WI38 (cell line): ENCODE data around the gene TMED9.

Experiments
- H3K4me3 ChIP-seq: 2 replicates; pipeline ENCODE4 v1.5.1; 2011; ENCODE audit warnings: low read depth, mild to moderate bottlenecking, control low read depth, low read length
- CTCF ChIP-seq: IDR thresholded peaks from 2 replicates; pipeline ENCODE4 v1.5.1; 2012; ENCODE audit warnings: low read depth, mild to moderate bottlenecking, control low read depth, low read length

Gene TMED9

DNA sequence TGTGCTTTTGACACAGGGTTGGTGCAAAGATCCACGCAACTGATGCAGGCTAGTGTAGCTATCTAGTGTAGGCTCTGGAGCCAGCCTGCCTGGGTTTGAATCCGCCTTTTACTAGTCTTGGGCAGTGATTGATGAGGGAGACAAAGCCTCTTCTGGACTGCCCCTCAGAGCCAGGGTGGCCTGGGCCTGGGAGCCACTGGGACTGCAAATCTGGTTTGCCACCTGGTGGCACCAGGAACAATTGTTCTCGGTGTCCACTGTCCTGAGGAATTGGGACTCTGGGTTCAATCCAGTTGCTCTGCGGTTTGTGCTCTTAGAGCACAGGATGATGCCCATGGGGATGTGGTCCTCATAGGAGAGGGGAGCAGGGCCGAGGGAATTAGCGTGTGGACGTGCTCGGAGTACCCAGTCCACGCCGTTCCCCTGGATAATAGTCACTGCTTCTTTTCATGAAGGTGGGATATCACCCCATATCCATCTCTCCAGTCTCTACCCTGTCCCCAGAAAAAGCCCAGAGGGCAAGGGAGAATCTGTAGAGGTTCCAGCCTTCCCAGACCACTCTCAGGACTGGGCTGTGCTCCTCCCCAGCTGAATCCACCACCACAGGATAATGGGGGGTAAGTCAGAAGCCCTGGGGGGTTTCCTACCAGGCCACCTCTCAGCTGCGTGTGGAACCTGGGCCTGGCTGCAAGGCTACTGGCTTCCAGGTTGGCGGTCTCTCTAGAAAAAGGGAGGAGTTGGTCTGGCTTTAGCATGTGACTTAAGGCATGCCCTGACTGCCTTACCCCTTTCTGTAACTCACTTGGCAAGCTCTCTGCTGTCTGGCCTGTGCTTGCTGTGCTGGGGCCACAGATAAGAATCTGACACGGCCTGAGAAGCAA, 9.8 kb downstream of the TMED9 start:
- TF ChIP-seq CTCF: no peak
- H3K4me3 ChIP-seq: no peak overlapping the region

DNA sequence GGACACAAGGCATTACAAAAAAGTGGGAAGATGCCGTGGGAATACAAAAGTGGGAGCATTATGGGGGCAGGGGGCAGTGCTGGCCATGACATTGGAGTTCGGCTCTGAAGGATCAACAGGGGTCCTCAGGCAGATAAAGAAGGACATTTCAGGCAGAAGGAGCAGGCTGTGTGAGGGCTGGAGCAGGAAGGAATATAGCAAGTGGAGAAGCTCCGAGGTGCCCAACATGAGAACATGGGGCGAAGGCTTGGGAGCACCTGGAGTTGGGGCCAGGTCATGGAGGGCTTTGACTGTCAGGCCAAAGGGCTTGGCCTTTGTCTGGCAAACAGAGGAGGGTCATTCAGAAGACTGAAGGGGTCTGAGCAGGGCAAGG, 10.4 kb downstream of the TMED9 start:
- TF ChIP-seq CTCF: no peak
- H3K4me3 ChIP-seq: no peak overlapping the region

DNA sequence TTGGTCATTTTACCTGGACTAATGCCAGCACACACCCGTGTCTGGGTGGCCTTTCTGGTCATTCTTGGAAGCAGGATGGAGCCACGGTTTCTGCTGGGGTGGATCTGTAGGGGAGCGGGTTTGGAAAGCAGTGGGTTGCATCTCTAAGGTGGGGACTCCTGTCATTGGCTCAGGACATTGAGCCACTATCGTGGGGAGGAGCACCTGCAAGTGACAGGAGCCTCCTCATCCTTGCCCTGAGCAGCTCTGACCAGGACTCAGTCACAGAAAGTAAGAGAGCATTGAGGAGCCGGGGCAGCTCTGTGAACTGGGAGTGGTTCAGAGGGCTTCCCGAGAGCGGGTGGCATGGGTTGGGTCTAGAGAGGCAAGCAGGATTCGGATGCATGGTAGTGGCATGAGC, 11.6 kb downstream of the TMED9 start:
- no peak overlapping the region for H3K4me3 ChIP-seq
- TF ChIP-seq CTCF: no peak

DNA sequence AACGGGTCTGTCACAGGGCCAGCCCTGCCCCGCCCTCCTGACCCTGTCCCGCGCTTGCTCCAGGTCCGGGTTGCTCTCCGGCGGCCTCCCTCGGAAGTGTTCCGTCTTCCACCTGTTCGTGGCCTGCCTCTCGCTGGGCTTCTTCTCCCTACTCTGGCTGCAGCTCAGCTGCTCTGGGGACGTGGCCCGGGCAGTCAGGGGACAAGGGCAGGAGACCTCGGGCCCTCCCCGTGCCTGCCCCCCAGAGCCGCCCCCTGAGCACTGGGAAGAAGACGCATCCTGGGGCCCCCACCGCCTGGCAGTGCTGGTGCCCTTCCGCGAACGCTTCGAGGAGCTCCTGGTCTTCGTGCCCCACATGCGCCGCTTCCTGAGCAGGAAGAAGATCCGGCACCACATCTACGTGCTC, 12.1 kb downstream of the TMED9 start:
- TF ChIP-seq CTCF: no peak
- no peak overlapping the region for H3K4me3 ChIP-seq

DNA sequence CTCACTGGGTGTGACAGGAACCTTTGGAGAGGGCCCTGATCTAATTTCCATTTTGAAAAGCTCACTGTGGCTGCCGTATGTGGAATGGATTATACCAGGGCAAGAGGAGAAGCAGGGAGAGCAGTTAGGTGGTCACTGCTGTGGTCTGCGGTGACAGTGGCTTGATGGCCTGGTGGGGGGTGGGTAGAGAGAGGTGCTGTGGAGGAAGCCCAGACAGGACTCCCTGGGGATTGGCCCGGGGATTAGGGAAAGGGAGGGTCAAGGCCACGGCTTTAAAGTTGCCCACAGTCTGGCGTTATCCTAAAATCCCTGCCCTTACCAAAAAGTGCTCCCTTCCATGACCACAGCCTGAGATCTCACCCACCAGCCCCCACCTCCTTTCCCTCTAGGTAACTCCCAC, 12.7 kb downstream of the TMED9 start:
- H3K4me3 ChIP-seq: no peak overlapping the region
- TF ChIP-seq CTCF: no peak

DNA sequence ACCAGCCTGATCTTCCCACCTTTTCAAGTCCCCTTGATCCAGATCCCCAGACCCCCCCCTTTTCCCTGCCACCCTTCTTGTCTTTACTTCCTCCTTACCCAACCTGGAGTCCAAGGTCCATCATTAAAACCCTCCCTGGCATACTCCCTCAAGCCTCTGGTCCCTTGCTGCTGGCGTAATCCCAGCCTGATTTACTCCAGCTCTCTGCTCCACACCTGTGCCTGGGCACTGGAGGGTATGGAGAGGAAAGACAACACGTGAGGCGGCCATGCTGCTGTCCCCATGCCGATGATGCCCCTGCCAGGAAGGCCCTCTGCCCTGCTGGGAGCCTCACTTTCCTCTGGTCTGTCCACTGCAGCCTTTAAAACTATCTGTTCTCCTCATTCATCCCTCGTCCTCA, 13.1 kb downstream of the TMED9 start:
- no peak for TF ChIP-seq CTCF

GRCh38 chr5:177605667-177606066, 13.7 kb downstream of the TMED9 start:
- no peak overlapping the region for H3K4me3 ChIP-seq
- no peak for TF ChIP-seq CTCF

More for the DNA sequence above, 13.1 kb downstream of the TMED9 start:
- H3K4me3 ChIP-seq: no peak overlapping the region
